Stimulated activated naive CD4-positive, alpha-beta T cell treated with Interleukin-2 at 50 U/mL for 16 hours (primary cell): ENCODE data around the gene P2RX4.
"Not testable (repeated sequence)": the region's sequence is repeated elsewhere in the genome, so short reads cannot be mapped to it uniquely, and the experiment has no call there.

ENCODE experiments used
- DNase-seq: peaks from one replicate; lab custom pipeline; 2025; lab: John Stamatoyannopoulos, UW

The P2RX4 gene

GRCh38 chr12:121223292-121224285 lies 13.7 kb downstream of the P2RX4 start:
- DNase-seq = peak; percentile 24

DNA sequence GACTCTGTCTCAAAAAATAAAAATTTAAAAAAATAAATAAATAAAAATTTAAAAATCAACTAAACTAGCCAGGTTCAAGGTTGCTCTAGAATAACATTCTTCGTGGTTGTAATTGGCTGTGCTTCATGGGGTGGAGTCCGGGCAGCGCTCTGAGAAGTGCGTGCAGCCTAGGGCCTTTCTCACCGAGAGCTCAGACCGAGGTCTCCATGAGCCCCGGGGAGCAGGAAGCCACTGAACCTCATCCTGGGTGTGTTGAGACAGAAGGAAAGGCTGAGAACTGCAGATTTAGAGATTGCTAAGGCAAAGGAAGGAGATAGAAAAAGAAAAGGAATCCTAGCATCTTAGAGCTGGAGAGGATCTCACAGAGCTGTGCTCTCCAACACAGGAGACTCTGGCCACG lies 14.7 kb downstream of the P2RX4 start:
- DNase-seq = peak; percentile 14

- DNase-seq = no peak
These were observed 16.5 kb downstream of the P2RX4 start for GRCh38 chr12:121226399-121226798.

- DNase-seq = not testable (repeated sequence)
These were observed 16.9 kb downstream of the P2RX4 start for GRCh38 chr12:121226871-121227270.

- DNase-seq = no peak
These were observed 17.4 kb downstream of the P2RX4 start for GRCh38 chr12:121227294-121227693.

GRCh38 chr12:121228919-121229665 lies 19.2 kb downstream of the P2RX4 start:
- DNase-seq = no peak

- peak; percentile 51 for DNase-seq
These were observed 20.1 kb downstream of the P2RX4 start for GRCh38 chr12:121229826-121230537.

DNA sequence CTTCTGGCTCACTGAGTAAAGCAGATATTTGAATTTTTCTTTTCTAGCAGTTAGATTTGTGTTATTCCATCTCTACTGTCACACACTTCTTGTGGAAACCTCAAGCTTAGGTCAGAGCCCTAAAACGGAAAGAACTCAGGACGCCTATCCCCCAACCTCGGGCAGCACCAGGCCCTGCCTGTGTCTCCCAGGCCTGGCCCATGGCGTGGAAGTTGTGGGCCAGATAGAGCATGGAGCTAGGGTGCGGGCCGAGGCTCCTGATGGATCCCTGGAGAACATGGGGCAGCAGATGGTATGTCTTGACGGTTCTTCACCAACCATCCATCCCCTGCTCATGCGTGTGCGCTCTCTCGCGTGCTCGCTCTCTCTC lies 20.6 kb downstream of the P2RX4 start:
- DNase-seq = no peak

- no peak for DNase-seq
These were observed 22.2 kb downstream of the P2RX4 start for GRCh38 chr12:121232163-121232562.

DNA sequence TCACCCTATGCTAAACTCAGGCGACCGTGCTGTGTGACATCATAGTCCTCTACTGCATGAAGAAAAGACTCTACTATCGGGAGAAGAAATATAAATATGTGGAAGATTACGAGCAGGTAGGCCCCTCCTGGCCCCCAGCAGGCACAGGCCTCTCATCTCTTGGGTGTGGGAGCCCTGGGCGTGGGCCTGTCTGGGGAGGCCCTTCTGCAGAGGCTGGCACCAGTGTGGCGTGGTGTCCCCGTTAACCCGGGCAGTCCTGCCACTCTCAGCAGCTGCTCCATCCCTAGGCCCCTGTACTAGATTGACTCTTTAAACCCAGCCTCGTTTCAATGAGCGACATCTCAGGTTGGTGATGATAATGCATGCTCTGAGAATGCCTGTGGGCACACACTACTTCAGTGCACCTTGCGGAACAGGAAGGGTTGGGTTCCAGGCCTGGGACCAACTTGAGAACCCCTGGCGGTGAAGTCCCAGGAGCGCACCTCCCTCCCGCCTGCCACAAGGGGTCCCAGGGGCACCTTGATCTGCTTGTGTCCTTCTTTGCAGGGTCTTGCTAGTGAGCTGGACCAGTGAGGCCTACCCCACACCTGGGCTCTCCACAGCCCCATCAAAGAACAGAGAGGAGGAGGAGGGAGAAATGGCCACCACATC lies 23.2 kb downstream of the P2RX4 start:
- no peak for DNase-seq

DNA sequence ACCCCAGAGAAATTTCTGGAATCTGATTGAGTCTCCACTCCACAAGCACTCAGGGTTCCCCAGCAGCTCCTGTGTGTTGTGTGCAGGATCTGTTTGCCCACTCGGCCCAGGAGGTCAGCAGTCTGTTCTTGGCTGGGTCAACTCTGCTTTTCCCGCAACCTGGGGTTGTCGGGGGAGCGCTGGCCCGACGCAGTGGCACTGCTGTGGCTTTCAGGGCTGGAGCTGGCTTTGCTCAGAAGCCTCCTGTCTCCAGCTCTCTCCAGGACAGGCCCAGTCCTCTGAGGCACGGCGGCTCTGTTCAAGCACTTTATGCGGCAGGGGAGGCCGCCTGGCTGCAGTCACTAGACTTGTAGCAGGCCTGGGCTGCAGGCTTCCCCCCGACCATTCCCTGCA lies 23.7 kb downstream of the P2RX4 start:
- no peak for DNase-seq

GRCh38 chr12:121236776-121237175 lies 26.8 kb downstream of the P2RX4 start:
- DNase-seq = no peak

DNA sequence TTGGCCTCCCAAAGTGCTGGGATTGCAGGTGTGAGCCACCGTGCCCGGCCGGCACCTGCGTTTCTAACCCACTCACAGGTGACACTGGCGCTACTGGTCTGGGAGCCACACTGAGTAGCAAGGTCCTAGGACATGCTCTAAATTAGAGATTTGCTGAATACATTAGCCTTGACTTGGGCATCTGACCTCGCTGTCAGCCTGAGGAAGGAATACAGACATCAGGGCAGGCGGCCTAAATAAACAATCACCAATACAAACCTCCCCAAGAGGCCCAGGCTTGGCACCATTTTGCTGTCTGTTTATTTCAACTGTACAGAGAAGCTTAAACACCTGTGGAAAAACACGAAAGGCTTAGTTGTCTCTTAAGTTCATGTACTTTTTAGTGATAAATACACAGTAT lies 27.5 kb downstream of the P2RX4 start:
- DNase-seq = no peak

DNA sequence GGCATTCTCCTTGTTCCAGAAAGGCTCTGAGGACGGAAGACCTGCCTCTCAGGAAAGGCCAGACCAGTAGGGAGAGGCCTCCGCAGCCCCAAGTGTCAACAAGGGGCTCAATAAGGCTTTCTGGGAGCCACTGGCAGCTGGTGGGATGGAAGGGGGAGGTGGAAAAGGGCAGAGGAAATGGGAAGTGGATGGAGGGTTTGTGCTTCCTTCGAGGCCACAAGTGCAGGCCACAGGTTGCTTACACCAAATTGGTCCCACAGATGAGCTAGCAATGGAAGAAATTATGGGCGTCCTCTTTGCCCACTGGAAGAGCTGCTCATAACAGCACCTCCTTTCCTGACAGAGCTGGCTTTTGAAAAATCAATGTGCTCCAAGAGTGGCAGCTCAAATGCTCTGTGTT lies 28.2 kb downstream of the P2RX4 start:
- no peak for DNase-seq

DNA sequence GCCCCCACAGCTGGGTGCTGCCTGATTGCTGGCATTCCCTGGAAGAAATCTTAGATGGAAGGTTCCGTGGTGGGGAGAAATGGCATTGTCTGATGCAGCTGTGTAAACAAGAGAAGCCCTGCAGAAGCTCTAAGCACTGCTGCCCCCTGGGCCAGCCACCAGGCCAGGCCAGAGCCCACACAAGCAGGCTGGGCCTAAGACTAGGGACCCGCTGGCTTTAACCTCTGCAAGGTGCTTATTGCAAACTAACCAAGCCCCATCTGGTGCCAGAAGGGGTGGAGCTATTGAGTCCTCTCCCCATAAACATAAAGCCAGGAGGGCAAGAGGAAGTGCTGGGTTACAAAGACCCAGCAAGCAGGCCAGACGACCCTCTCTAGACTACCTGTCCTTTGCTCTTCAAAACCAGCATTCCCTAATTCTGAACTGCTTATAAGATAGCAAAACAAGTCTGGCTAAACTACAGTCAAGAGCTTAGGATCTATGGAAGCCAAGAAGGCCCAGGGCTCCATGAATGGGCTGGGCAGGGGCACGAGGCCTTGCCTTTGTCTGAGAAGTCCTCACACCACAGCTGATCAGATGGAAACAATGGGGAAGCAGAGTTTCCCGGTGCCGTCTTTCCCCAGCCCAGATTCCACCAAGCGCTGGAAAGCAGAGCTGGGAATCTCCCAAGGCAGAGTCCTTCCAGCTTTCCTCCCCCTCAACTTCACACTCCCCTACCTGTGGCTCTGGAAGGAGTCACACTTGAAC lies 28.8 kb downstream of the P2RX4 start:
- DNase-seq = no peak

DNA sequence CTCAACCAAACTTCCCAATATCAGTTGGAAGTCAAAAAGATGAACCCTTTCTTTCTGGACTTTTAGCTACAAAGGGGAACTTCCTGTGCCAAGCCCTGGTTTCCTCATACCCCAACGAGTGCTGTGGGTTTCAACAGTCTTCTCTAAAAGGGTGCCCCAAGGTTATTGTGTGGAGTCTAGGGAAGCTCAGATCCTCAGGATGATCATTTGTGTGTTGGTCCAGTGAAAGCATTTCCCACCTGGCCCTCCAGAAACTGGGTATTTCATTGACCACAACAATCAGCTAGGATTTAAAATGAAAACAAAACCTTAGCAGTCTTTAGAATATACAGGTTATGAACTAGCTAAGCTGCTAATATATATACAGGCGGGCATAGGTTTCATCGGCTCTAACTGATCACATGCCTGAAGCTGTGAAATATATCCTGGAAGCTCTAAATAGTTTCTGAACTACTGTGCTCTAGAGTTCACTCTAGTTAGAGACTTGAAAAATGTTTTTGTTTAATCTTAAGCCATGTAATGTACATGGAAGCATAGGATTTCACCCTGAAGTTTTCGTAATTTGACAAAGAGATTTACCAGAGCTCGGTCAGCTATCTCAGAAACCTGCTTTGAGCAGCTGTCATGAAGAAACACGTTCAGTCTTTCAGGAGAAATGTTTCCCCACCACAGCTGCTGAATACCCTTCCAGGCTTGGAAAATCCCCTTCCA lies 29.6 kb downstream of the P2RX4 start:
- DNase-seq = no peak

GRCh38 chr12:121240062-121240420 lies 30.1 kb downstream of the P2RX4 start:
- no peak for DNase-seq

GRCh38 chr12:121240484-121241101 lies 30.7 kb downstream of the P2RX4 start:
- peak; percentile 84 for DNase-seq

DNA sequence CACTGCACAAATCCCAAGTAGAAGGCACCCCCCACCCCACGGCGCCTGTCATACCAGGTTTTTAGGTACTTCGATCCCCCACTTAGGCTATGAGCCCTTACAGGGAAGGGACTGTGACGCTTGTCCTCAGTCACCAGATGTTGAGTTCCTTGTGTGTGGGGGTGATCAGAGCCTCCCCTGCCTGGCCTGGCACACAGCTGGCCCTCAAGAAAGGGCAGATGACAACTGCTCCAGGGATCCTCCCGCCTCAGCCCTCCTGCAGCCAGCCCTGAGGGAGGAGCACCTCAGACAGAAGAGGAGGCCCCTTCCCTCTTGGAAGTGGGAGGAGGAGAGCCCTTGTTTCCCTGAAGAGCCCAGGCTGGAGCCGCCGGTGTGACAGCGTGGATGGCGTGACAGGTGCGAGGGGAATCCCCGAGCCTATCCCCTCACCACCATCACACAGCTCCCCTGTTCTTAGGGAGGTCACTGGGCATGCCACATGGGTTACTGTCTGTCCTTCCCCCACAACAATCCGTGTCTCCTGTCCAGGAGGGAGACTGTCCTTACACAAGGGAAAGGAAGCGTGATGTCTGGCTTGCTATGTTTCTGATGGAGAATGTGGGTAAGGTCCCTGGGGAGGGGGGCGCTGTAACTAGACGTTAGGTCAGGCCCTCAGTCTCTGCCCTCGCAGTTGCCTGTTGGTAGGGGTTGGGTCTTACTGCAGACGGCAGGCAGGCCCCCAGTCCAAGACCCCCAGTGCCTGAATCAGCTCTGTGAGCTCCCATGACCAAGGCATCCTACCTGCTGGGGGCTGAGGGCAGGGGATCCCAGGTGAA lies 31.4 kb downstream of the P2RX4 start:
- no peak for DNase-seq
